ENCODE results near the gene EHF. TPM values are rescaled to one million over a fixed set of nuclear protein-coding genes. Genes with fewer than 3 reads are reported as not detected.

The EHF gene
- polyA plus RNA-seq, 1 donor, result 24.6 TPM

DNA sequence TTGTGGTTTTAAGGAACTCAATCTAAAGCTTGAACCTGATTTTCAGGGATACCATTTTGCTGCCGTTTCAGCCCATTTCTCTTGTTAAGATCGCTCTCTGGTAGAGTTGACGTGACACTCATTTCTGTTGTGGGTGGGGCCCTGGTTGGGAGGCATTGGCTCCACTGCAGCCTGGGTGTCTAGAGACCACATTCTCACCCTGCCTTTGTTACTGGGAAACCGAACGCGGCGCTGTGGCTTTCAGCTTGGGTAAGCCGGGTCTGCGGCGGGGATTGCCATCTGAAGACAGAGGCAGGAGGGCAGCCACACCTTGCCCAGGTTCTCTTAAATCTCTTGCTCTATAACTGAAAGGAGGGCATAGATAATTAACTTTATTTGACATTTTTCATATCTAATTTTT lies 3.2 kb downstream of the EHF start:
- DNase-seq, result no peak

DNA sequence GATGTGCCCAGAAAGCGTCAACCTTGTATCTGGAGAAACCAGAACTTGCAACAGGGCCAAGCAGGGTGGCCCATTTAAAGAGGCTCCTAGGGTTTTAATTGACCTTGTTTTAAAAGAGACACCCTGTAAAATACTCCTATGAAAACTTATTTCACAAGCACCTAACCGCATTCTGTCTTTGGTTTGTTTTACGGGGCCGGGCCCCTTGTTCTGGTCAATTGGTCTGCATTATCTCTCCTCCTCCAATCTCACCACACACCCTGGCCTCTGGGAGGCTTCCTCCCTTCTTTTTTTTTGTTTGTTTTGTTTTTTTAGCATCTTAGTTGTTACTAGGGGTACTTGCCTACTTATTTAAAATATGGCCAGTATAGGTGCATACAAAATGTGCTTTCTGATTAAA lies 4.7 kb downstream of the EHF start:
- no peak for DNase-seq

DNA sequence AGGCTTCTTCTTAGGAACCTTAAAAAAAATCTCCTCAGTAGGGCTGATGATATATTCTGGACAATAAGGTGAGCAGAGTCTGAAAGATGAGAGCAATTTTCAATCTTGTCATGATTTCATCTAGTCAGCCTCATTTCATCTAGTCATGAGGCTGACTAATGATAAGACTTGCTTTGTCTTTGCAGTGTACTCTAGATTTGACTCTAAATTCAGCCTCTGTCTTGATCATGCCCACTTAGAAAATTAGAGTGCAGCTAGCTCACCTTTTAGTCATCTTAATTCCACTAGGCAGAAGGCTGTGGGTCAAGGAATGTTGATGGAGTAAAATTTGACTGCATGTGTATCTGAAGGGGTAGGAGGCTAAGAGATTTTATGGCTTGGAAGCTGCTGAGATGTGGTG lies 5.5 kb downstream of the EHF start:
- no peak for DNase-seq

DNA sequence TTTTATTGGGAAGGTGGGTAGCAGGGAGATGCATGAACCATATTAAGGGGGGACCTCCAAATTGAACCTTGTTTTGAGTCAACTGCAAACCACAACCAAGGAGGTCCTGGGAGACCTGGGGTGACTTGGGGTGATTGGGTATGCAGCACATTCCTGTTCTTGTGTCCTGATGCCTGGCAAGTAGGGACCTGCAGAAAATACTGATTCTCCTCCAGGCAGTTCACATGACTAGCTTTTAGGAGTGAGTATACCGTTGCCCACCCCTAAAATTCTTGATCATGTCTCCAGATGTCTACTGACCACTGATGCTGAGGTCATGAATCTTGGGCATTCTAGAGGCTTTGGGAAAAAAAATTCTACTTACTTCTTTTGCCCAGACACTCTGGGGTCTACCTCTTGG lies 6.3 kb downstream of the EHF start:
- no peak for DNase-seq

DNA sequence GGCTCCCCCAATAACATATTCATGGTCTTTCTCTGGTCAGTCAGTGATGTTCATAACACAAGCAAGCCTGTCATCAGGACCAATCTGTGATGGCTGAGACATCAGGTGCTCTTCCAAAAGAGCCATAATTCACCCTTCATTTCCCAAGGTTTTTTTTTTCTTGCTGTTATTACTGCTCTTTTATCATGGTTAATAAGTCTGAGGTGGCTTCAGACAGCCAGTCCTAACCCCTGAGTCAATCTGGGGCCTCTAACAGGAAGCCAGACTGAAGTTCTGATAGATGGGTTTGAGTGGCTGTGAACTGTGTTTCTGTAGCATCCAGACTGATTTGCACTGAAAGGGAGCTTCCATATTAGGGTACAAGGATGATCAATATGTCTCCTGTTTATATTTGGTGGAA lies 8.8 kb downstream of the EHF start:
- DNase-seq, result no peak

DNA sequence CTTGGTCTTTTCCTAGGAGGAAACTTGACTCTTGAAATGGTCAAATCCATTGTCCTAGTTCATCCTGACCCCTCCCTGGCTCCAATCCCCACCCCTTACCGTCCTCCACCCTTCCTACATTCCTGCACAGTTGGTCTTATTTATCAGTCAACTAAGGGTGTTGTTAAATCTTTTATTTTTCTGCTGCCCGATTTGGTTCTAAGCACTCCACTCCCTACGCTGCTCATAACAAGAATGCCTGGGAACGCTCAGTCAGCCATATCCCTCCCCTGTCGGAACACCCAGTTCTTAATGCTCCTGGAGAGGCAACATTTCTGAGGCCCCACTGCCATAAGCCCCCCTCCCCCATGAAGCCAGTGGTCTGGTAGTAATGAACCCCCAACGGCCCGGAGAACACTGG lies 9.7 kb downstream of the EHF start:
- DNase-seq, result no peak

DNA sequence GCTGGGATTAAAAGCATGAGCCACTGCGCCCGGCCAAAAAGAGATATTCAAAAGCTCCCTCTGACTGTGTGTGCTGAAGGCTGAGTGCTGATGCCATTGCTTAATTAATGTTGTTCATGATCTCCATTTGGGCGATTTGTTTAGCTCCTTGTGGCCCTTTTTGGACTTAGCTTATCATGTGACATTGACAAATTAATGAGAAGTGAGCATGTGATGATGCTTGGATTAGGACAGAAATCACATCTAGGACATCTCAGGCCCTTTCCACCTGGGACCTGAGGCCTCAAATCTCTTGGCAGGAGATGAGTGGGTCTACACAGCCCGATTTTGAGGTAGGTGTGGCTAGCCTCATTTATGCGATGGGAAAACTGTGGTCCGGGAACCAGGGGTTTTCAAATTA lies 10.4 kb downstream of the EHF start:
- no peak for DNase-seq

DNA sequence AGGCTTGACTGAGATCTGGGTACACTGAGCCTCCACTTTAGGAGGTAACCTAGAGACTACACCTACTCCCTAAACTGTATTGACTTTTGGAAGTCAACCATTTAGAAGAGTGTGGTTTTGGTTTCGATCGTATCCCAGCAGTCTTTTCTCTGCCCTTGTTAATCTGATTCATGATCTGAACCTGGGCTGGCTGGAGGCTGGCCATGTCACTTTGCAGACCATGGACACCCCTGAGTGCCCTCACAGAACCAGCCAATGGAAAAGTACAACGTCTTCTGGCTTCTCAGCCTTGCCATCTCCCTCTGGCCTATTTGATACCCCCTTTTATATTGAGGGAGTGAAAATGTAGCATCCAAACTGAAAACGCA lies 10.8 kb downstream of the EHF start:
- no peak for DNase-seq

DNA sequence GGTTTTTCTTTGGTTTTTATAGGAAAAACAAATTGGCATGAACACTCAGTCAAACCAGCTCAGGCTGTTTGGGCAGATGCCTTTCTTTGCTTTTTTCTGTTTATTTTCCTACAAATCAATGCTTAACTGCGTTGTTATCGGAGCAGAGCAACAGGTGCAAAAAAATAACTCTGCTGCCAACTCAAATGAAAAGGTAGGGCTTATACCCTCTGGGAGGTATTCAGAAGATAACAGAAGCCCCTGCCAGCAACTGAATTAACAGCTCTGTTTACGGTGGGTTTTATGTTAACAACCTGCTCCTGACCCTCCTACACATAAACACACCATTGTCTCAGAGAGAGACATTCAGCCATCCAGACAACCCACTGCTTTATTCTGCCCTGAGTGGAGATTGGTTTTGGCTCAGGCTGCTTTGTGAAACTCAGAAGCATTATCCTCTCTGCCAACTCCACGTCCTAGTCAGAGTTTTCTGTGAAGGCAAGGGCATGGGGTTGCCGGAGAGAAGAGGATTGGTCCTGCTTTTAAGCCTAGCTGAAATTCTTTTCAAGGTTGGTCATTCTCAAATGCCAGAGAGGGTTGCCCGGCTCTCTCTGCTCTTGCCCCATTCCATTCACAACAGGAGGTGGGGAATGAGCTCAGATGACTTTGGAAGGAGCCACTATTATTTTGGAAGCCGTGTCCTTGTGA lies 11.4 kb downstream of the EHF start:
- DNase-seq, result no peak

DNA sequence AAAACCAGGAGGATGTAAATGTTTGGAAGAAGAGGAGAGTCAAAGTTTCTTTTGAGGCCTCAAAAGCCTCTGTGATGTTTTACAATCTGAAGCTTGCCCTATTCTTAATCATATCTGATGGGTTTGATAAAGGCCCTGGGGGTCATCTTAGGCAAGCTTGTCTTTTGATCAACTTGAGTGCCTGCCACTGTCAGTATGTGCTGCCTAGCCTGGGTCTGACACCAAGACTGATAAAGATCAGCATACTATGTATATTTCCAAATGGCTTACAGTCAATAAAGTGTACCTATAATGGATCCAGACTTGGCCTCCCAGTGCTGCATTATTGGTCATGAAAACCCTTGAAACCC lies 12.7 kb downstream of the EHF start:
- DNase-seq, result no peak

DNA sequence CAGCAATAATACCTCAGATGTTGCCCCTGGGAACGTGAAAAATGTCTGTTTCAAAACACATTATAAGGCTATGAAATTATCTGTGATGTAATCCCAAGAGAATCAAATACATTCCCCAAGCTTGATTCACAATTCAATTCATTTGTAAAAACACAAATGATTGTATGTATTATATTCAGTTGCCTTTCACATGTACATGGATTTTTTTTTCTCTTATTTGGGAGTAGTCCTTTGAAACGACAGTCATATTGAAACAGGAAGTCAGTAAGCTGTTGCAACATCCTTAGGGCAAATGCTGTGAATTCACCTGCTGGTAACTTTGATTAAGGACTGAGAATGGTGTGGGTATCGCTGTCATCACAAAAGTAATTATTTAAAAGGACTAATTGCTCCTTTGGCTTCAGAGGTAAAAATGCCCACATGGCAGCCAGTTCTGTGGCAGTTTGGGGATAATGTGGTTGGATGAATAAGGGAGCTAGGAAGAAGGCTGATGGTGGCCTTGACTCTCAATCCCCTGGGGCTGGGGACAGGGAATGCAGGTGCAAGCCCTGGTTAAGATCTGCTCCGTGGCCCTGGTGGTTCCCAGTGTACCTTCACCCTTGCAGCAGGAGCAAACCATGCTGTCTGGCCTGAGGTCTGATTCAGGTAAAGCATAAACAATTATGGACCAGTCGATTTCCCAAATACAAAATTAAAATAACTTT lies 13.2 kb downstream of the EHF start:
- no peak for DNase-seq

DNA sequence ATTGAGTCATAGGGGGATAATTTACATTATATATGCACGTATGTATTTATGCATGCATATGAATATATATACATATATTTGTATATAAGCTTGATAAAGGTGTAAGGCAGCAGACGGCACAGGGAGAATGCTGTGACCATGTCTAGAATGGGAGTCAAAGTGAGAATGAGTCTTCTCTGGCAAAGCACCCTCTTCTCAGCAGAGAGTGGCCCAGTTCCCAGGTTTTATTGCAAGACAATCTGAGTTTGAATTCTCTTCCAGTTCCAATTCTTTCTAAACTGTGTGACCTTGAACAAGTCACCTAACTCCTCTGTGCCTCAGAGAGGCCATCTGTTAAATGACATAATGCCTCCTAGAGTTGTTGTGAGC lies 13.8 kb downstream of the EHF start:
- no peak for DNase-seq

DNA sequence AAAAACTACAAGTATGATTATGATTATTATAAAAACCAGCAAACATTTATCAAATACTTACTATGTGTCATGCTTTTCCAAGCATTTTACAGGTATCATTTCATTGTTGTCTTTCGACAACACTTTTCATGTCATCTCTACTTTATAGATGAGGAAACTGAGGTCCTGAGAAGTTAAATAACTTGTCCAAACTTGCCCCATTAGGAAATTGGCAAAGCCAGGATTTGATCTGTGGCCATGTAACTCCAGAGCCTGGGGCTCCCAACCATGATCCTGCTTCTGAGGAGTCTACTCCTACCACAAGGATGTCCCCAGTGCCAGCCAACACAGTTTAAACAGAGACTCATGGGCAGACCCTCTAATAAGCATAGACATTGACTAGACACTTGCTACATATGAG lies 15.2 kb downstream of the EHF start:
- no peak for DNase-seq

DNA sequence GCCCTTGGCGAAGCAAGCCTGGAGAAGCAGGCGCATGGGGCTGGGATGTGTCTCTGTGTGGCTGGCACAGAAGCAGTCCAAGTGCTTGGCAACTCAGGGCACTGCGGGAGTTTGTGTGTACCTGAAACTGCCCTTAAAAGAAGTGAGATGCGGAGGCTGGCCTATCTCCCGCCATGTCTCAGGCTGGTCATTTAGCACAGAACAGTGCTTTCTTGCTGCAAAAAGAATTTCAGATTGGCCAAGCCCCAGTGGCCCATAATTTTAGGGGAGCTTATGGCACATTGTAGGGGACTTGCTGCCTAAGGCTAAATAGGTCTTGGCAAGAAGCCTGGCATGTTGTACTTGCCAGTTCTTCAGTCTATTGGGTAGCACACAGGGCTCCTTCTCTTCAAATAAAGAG lies 16.4 kb downstream of the EHF start:
- DNase-seq, result no peak

DNA sequence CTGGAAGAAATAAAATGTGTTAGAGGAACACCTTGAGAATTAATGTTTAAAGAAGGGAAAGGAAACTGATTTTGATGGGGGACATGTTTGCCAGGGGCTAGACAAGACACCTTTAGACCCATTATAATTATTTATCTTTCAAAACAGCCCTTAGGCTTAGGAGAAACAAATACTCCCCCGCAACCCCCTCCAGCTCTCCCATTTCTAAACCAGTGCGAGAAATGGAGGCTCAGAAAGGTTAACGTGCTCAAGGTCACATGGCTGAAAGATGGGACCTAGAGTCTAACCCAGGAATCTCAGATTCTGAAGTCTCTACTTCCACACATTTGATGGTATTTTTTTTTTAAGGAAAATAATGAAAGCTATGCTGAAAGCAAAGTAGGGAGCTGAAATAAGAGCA lies 18.0 kb downstream of the EHF start:
- no peak for DNase-seq

DNA sequence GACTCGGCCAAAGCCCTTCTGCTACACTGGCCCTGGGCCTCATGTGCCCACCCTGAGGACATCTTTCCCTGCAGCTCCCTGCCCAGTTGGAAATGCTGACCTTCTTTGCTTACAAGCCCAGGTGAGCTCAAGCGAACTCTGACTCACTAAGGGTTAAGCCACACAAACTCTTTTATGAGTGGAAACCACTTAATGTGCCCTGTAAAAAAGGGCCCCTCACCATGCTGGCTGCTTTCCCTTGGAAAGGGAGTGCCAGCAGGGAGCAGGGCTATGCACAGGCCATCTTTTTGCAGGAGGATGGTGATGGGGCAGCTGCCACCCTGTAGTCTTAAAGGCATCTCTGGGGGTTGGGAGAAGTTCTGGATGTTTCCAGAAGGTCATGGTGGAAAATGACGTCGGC lies 18.7 kb downstream of the EHF start:
- no peak for DNase-seq

DNA sequence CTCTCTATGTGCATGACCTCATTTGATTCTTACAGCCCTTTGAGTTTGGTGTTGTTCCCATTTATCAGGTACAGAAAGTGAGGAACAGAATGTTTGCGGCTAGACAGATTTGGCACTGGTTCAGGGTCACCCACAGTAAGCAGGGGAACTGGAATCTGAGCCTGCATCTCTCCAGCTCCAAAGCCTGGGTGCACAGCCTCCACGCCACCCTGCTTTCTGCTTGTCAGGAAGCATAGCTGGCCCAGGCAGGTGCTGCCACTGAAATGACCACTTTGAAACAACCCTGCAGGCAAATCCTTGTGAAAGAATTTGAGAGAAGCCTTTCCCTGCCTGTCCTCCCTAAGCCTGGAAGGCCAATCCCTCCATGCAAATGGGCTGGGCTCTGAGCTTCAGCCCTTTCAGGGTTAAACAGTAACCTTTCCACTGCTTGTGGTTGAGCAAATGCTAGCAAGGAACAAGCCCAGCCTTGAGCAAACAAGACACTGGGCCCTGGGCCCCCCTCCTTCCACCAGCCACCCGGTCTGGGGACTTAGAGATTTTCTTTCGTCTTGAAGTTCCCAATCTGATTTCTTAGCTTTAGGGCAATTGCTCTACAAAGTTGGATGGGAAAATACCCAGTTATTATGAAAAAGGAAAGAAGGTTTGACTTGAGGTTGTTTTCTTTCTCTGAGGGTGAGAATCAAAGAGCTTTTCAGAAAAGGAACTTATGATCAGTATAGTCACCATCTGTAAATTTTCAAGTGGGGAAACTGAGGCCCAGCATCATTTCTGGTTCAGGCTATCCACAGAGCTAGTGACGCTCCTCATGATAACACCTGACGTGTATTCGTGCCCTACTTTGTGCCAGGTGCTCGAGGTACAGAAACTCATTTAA lies 19.4 kb downstream of the EHF start:
- DNase-seq, result no peak

DNA sequence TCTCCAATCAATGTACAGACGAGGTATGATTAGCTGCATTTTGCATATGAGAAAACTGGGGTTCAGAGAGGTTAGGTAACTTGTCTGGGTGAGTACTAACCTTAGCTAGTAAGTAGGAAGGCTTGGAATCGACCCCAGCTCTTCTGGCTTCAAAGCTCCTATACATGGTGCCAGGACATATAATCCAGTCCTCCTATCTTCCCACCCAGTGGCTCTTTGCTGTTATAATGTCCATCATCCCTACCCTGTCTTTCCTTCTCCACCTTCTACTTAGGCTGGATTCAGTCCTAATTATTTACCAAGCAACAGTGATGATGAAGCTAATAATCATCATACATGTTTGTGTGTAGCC lies 20.0 kb downstream of the EHF start:
- DNase-seq, result no peak

DNA sequence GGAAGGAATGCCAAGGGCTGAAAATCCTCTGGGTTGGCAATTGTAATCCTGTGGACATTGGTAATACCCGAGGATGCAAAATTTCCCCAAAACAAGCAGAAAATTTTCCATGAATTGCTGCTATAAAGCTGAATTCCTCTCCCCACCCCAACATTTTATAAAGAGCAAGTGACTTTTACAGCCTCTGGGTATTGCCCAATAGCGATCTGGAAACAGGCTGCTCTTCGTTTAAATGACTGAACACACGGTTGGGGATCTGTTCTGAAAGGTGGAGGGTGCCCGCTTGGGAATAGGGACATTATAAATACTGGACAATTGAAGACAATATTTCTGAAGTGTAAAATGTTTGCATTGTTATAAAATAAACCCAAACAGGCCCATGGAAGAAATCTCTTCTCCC lies 20.6 kb downstream of the EHF start:
- DNase-seq, result no peak

DNA sequence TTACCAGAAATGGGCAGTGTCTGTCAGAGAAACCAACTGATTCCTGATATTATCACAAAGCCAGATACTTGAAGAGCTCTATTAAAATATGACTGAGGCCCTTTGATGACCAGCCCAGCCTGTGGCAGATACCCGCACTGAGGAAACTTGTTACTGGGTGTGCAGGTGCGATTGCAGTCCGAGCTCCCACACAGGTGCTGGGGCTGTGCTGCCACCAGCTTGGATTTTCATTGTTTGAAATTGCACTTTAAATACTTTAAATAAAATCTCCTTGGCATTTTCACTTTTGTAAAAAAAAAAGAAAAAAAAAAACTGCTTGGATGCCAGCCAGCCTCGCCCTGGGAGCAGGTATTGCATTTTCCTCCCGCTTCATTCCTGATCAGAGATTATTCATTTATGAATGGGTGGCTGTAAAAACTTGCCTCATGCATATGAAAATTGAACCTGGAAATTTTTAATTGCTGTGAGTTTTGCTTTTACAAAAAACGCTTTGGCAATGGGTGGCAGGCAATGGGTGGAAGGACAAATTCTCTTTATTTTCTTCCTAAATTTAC lies 21.2 kb downstream of the EHF start:
- DNase-seq, result no peak

DNA sequence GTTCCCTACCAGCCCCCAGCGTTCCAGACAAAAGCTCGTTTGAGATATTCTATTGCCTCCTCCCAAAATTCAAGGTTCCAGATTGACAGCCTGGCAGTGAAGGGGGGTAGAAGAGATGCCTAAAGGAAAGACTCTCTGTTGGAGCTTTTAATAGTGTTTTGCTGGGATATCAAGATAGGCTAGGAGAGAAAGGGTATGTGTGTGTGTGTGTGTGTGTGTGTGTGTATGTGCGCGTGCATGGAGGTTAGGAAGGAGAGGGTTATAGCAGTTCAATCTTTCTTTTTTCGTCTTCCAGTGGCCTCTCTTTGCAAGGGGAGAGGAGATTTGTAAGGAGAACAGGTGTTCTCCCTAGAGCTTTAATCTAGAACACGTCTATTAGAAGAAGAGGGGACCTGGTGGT lies 22.0 kb downstream of the EHF start:
- no peak for DNase-seq

DNA sequence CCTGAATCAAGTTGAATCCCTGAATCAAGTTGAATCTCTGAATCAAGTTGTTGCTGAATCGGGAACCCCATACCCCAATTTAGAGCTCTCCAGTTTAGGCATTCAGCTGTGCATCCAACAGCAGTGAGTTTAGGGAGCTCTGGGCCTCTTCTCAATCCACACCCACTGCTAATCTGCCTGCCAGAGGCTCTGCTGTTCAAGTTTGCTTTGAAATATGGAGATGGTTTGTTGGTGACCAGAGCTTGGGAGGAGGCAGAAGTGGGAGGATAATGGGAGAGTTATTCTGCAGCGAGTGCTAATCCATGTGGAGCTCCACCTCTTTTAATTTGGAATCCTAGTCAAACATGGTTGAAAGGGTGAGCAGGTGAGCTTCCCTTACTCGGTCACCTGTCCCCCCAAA lies 22.4 kb downstream of the EHF start:
- DNase-seq, result no peak

DNA sequence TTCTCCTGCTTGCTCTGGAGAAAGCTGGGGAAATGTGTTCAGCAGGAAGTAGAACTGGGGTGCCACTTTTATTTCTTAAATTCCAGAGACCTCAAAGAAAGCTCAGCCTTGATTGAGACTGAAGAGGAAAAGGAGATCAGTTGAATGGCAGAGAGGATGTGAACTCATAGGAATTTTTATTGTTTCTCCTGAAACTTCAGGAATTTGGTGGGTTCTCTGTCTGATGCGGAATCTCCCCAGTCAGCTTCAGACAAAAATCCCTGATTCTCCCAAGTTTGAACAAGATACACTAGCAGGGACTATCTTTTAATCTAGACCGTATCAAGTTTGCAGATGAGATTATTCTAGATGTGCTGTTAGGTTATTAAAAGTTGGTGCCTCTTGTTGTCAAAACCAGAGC lies 23.0 kb downstream of the EHF start:
- DNase-seq, result no peak

Data from left kidney (tissue), 2 donors.